B cell (primary cell): ENCODE data around the gene LYRM2. TPM values are rescaled to one million over a fixed set of nuclear protein-coding genes. Genes with fewer than 3 reads are reported as not detected.

ENCODE experiments used
- ATAC-seq: fragments of 200-7000 bp; cut with Tn5 transposase; one replicate; pipeline ENCODE4 v1.10.0; 2021; ENCODE audit warnings: low read depth, mild to moderate bottlenecking, moderate number of reproducible peaks, moderate library complexity
- CTCF ChIA-PET: fragments of 350-600 bp; sonication (Branson Sonifier 250); formaldehyde crosslinking; loops from one replicate; lab custom pipeline; 2021; ENCODE audit warnings: antibody characterized with exemption, inconsistent platforms; lab: Charles Lee
- POLR2A ChIA-PET: fragments of 350-600 bp; sonication (Branson Sonifier 250); formaldehyde crosslinking; loops from one replicate; lab custom pipeline; 2021; ENCODE audit warnings: antibody characterized with exemption; lab: Charles Lee
- DNase-seq: peaks from one replicate; pipeline ENCODE4 v3.0.0; 2013
- H2AFZ ChIP-seq: 2 replicates; pipeline ENCODE4 v1.6.1; 2012; ENCODE audit warnings: mild to moderate bottlenecking, low read depth, low read length; ENCODE audit not compliant: insufficient read depth, poor library complexity, severe bottlenecking
- H3K27ac ChIP-seq, 2 donors: 1 replicate in 1 of 2; 2 replicates in 1 of 2; pipeline ENCODE4 v1.5.1; 2012 to 2013; ENCODE audit warnings: low read length in 2 of 2, mild to moderate bottlenecking in 2 of 2, moderate library complexity in 1 of 2
- H3K27me3 ChIP-seq, 4 experiments: fragments of 200-600 bp in 1 of 4; sonication (generic) in 1 of 4; replicated peaks in 1 of 4; 1 replicate in 2 of 4; 2 replicates in 2 of 4; pipeline versions ENCODE4 v1.6.1 to v1.7.0; 2013 to 2016; ENCODE audit warnings: low read length in 3 of 4, mild to moderate bottlenecking in 2 of 4, mixed read lengths in 1 of 4, moderate library complexity in 1 of 4; ENCODE audit not compliant: insufficient read depth in 4 of 4, control insufficient read depth in 3 of 4; ENCODE audit errors: control extremely low read depth in 1 of 4
- H3K36me3 ChIP-seq, 2 experiments: replicated peaks in 1 of 2; 1 replicate in 1 of 2; 2 replicates in 1 of 2; pipeline versions ENCODE4 v1.6.1 to v1.7.1; 2013; ENCODE audit warnings: low read length in 1 of 2; ENCODE audit not compliant: insufficient read depth in 2 of 2, control insufficient read depth in 1 of 2; ENCODE audit errors: control extremely low read depth in 1 of 2, extremely low read depth in 1 of 2
- H3K4me1 ChIP-seq, 2 donors: fragments of 200-600 bp in 1 of 2; sonication (generic) in 1 of 2; 1 replicate in 1 of 2; 2 replicates in 1 of 2; pipeline versions ENCODE4 v1.5.1 to v1.6.1; 2013 to 2017; ENCODE audit warnings: low read length in 2 of 2; ENCODE audit not compliant: control insufficient read depth in 2 of 2, insufficient read depth in 2 of 2
- H3K4me2 ChIP-seq: replicated peaks from 2 replicates; pipeline ENCODE3; 2012; ENCODE audit warnings: mild to moderate bottlenecking, low read depth, low read length; ENCODE audit not compliant: poor library complexity, severe bottlenecking
- H3K4me3 ChIP-seq, 5 experiments: fragments of 200-600 bp in 1 of 5; sonication (generic) in 1 of 5; 1 replicate in 3 of 5; 2 replicates in 2 of 5; pipeline versions ENCODE4 v1.5.1 to v1.7.0; 2011 to 2016; ENCODE audit warnings: low read length in 4 of 5, mild to moderate bottlenecking in 4 of 5, low read depth in 2 of 5, control low read depth in 1 of 5, moderate library complexity in 1 of 5; ENCODE audit not compliant: insufficient read depth in 1 of 5; ENCODE audit errors: control extremely low read depth in 1 of 5, extremely low read depth in 1 of 5
- H3K79me2 ChIP-seq: fragments of 200-600 bp; sonication (generic); one replicate; pipeline ENCODE4 v1.6.0; 2016; ENCODE audit warnings: low read length; ENCODE audit not compliant: control insufficient read depth, insufficient read depth
- H3K9ac ChIP-seq: fragments of 200-600 bp; sonication (generic); 2 replicates; pipeline ENCODE4 v1.6.1; 2017; ENCODE audit warnings: mild to moderate bottlenecking, low read length, moderate library complexity
- H3K9me3 ChIP-seq, 3 donors: one replicate each; pipeline versions ENCODE4 v1.6.1 to v1.7.1; 2013; ENCODE audit warnings: low read length in 2 of 3; ENCODE audit not compliant: control insufficient read depth in 2 of 3, insufficient read depth in 1 of 3; ENCODE audit errors: control extremely low read depth in 1 of 3
- H4K20me1 ChIP-seq: 2 replicates; pipeline ENCODE4 v1.6.0; 2012; ENCODE audit warnings: mild to moderate bottlenecking, low read length; ENCODE audit not compliant: insufficient read depth, control insufficient read depth, poor library complexity, severe bottlenecking
- H3K27ac Mint-ChIP-seq: one replicate; pipeline ENCODE4 v1.8.0; 2021; ENCODE audit warnings: mixed read lengths
- H3K27me3 Mint-ChIP-seq: one replicate; pipeline ENCODE4 v1.8.0; 2021; ENCODE audit warnings: mixed read lengths
- H3K4me1 Mint-ChIP-seq: one replicate; pipeline ENCODE4 v1.8.0; 2021; ENCODE audit warnings: mixed read lengths
- H3K4me3 Mint-ChIP-seq: one replicate; pipeline ENCODE4 v1.8.0; 2021; ENCODE audit warnings: mixed read lengths
- H3K9me3 Mint-ChIP-seq: one replicate; pipeline ENCODE4 v1.8.0; 2022; ENCODE audit warnings: mixed read lengths; ENCODE audit not compliant: insufficient read depth
- CTCF ChIP-seq: fragments of 200-600 bp; IDR thresholded peaks from one replicate; pipeline ENCODE4 v1.8.0; 2022; ENCODE audit warnings: antibody characterized with exemption, mild to moderate bottlenecking
- EZH2 ChIP-seq: IDR thresholded peaks from 2 replicates; pipeline ENCODE4 v1.6.1; 2012; ENCODE audit warnings: borderline replicate concordance, low read depth, mild to moderate bottlenecking, moderate library complexity, low read length; ENCODE audit not compliant: insufficient read depth, poor library complexity, severe bottlenecking
- WGBS: methylation state at CpG from one replicate; pipeline ENCODE4 v1.1.5; 2013; ENCODE audit warnings: missing lambda C conversion rate; ENCODE audit not compliant: insufficient coverage; 5-methylcytosine and 5-hydroxymethylcytosine counted together
- intact Hi-C: fragments of 100-400 bp; cut with micrococcal nuclease; formaldehyde crosslinking; loops from one replicate; pipeline ENCODE4 v1.10.0; 2022
- polyA plus RNA-seq: library from polyadenylated mRNA; depleted of rRNA; stranded (reverse); fragments of >200 nt; gene quantifications from 2 replicates; pipeline ENCODE4 v1.2.3, GENCODE V29; 2012
- total RNA-seq, 2 donors: library from RNA; stranded (reverse); fragments of 120-200 nt in 1 of 2; gene quantifications; 1 replicate in 1 of 2; 2 replicates in 1 of 2; pipeline versions ENCODE4 v1.2.3 to v1.2.4, GENCODE V29; 2013 to 2022

Gene LYRM2
- total and polyA plus RNA-seq, 2 donors (not counting 1 experiment from before 2014, with no cell fraction given) = 17.6 to 33.7 TPM

- Histone ChIP-seq H3K27ac (no peak overlapping the region), H3K36me3 (no peaks in the 10 kb centered on the region), H3K4me3 (no peak overlapping the region), H4K20me1 (no peaks in the 10 kb centered on the region), H3K27me3 (no peaks in the 10 kb centered on the region), H3K9me3 (peaks cover 0 to 4% (median 0%) of the 10 kb centered on the region in 3 donors), H3K9ac (no peak overlapping the region), H3K4me2 (no peak overlapping the region), H3K4me1 (peaks cover 13 to 14% of the 10 kb centered on the region in 2 donors), H2AFZ (no peak overlapping the region), H3K79me2 (no peaks in the 10 kb centered on the region)
- Mint-ChIP-seq H3K9me3 (peaks cover 3% of the 10 kb centered on the region), H3K4me1 (peaks cover 14% of the 10 kb centered on the region), H3K4me3 (no peak overlapping the region), H3K27me3 (no peaks in the 10 kb centered on the region), H3K27ac (no peak overlapping the region)
- ATAC-seq (no peak), DNase-seq (no peak)
- no peak for TF ChIP-seq EZH2
- no peak for TF ChIP-seq CTCF
- POLR2A ChIA-PET = no interaction called here
- 96% methylated on average over 4 of the region's 4 CpGs for WGBS
- intact Hi-C loops = no loop called here
- CTCF ChIA-PET = no interaction called here
Measured at GRCh38 chr6:89591745-89592144, 46.8 kb downstream of the LYRM2 start.

- POLR2A ChIA-PET = no interaction called here
- H3K36me3 ChIP-seq = no peaks in the 10 kb centered on the region
- no peaks in the 10 kb centered on the region for H4K20me1 ChIP-seq
- H3K4me1 ChIP-seq = no peaks in the 10 kb centered on the region
- CTCF ChIA-PET = interaction anchor here (0.7 kb wide), 1 partner anchor 18 kb away, joined by 3 read pairs; no protein-coding TSS in a partner anchor
- ATAC-seq (no peak), DNase-seq (no peak)
- H3K4me2 ChIP-seq = no peak overlapping the region
- Mint-ChIP-seq H3K27ac (no peak overlapping the region), H3K4me1 (no peaks in the 10 kb centered on the region), H3K4me3 (no peak overlapping the region), H3K27me3 (no peaks in the 10 kb centered on the region), H3K9me3 (no peaks in the 10 kb centered on the region)
- no peak overlapping the region for H3K27ac ChIP-seq
- H3K4me3 ChIP-seq = no peak overlapping the region
- no peak for TF ChIP-seq EZH2
- no peak for TF ChIP-seq CTCF
- H3K27me3 ChIP-seq = no peaks in the 10 kb centered on the region
- no peaks in the 10 kb centered on the region for H3K9me3 ChIP-seq
- no peak overlapping the region for H2AFZ ChIP-seq
- 100% methylated on average over 1 of the region's 2 CpGs for WGBS
- intact Hi-C loops = no loop called here
- H3K79me2 ChIP-seq = no peaks in the 10 kb centered on the region
- H3K9ac ChIP-seq = no peak overlapping the region
Measured at GRCh38 chr6:89590133-89590532, 48.4 kb downstream of the LYRM2 start.
